ENCODE data around the gene TBX10.
A peak's percentile ranks its signal among the peaks of the same experiment; 100 is the strongest.
"Not testable (repeated sequence)": the region's sequence is repeated elsewhere in the genome, so short reads cannot be mapped to it uniquely, and the experiment has no call there.

The TBX10 gene

DNA sequence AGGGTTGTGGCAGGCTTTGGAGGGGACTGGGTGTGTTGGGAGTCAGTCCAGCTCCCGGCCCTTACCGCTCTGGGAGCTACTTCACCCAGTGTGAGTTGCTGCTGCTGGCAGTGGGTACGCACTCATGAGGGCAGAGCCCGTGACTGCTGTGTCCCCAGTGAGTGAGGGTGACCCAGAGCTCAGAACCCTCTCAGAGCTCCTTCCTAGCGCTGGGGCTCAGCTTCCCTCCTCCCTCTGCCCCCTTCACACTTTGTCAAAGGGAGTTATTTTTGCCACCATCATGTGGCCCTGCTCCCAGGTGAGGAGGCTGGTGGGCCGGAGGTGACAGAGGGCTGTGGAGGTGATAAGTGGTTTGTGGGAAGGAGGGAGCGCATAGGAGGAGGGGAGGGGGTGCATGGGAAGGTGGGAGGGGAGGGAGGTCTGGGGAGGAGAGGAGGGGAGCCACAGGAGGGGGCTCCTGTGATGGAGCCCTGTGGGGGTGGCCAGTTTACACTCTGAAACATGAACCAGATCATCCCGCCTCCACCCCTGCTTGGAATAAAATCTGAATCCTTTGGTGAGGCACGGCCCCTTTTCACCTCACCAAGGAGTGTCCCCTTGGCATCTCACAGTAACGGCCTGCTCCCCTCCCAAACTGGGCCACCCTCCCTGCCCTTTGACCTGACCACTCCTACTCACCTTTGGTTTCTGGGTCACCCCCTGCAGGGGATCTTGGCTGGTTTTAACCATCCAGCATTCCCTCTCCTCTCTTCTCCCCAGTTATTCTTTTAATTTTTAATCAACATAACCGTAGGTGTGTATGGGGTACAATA is 22.9 kb downstream of the TBX10 start:
- DNase-seq (ENCODE audit: low read depth, low spot score): no peak

DNA sequence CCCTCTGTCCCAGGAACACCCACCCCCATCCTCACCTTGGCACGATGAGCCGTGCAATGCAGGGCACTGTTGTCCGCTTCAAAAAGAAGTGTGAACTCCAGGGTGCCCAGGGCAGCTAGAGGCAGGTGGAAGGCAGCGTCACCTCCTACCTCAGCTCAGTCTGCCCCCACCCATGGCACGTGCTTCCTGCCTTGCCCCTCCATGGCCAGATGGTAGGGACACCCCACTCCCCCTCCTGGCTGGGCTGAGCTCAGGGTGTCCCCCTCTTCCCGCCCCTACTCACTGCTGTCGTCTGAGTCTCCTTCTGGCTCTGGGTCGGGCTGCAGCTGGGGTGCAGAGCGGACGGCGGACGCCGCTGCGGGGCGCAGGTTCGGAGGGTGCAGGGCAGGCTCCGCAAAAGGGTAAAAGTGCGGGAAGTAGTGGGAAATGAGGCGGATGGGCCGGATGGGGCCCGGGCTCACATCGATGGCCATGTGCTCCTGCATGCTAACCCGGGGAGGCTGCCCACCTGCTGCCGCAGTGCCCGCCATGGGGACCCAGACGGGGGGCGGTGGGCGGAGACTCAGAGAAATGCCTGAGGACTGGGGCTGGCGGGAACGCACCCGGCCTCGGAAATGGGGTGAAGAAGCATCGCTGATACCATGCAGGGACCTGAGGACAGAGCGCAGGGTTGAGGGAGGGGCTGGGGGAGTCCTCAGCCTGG is 23.7 kb downstream of the TBX10 start:
- no peak for DNase-seq (ENCODE audit: low read depth, low spot score)

DNA sequence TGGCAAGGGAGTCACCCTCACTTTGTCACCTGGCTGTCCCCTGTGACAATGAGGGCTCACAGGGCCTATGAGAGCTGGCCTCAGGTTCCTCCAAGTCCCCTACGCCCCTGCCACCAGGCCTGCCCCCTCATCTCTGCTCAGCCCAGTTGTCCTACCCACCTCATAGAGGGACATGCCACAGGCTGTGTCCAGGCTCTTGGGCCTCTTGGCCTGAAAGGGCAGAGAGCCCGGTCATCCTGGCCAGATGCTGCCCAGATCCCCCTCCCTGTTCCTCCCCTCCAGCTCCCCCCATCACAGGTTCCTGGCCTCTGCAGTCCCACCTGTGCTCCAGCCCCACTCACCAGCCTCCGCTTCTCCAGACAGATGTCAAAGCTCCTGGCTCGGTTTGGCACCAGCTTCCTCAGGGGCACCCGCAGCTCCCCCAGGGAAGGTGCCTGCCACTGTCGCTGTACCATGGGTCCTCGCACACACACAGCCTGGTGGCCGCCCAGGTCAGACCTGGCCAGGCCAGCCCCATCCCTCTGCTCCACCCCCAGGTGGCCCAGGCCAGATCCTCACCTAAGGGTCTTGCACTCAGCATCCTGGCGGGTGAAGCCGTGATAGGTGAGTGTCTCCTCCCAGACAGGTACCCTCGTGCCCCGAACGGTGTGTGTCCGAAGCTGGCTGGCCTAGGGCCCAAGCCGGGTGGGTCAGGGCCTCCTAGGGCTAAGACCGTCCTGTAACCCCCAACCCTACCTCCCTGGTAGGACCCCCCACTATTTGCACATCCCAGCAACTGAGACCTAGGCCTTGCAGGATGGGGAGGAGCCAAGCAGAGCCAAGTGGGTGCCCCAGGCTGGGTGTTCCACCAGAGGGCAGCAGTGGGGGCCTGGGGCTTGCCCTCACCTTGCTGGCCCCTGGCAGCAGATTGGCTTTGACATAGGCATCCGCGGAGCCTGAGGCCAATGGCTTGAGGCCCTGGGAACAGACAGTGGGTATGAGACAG is 24.5 kb downstream of the TBX10 start:
- DNase-seq (ENCODE audit: low read depth, low spot score): peak; percentile 35

DNA sequence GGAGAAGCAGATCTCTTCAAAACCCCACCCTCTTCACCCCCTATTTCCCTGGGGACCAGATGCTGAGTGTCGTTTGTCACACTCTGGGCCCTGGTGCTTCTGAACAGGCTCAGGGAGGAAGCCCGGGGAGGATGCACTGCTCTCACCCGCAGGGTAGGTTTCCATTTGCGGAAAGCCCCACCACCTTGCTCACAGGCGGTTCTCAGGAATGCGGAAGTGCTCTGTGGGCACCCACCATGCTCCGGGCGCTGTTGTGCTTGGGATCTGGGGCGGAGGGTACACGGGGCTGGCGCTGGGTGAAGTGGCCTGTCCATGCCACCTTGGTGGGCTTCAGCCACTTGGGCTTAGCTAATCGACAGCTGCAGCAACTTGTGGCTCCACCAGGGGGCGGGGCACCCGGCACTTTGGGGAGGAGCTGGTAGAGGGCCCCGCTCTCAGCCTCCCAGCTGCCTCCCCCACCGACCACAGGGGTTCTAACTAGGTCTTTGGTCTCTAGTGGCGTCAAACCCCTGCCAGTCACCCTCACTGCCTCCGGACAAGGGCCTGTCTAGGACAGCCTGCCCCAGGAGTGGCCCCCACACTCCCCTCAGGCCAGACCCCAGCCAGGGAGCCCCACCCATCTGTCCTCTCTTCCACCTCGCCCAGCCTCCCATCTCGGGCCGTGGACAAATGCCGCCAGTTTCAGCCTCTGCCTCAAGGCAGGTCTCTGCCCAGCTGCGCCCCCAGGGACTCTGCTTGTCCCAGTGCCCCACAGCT is 25.4 kb downstream of the TBX10 start:
- peak; percentile 20 for DNase-seq (ENCODE audit: low read depth, low spot score)

DNA sequence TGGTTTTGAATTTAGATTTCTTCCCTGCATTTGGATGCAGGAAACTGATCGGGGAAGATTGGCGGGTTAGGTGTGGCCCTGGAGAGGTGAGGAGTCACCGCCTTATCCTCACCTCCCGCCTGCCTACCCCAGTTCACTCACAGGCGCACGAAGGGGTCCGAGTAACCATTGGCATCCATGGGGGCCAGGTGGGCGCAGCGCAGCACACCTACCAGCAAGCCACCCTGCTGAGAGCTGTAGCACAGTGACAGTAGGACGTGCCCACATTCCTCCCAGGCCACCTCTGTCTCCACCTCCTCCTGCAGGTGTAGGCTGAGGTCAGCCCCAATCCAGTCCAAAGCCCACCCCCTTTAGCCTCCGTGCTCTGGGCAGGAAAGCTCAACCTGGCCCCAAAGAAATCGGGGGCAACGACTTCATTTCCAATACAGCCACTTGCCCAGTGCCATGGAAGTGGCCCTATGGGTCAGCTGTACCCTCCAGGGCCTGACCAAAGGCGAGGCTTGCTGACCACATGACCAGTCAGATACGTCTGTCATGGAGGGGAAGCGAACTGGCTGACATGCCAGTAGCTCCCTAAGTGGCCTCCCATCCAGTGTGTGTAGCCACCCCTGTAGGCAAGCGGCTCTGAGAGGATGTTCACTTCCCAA is 26.1 kb downstream of the TBX10 start:
- DNase-seq (ENCODE audit: low read depth, low spot score): no peak

DNA sequence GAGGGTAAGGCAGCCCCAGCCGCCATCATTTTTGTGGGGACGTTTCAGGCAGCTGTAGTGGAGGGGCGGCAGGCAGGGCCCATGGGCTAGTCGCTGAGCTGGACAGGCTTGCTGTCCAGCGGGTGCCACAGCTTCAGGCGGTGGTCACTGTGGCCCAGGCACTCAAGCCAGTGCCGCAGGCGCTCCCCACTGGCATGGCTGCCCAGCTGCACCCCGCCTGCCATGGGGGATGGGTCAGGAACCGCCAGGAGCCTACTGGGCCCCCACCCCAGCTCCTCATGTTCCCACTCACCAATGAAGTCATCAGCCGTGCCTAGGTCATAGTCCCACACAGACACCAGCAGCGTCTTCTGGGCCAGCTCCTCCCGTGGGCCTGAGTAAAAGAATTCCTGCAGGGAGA is 26.8 kb downstream of the TBX10 start:
- no peak for DNase-seq (ENCODE audit: low read depth, low spot score)

DNA sequence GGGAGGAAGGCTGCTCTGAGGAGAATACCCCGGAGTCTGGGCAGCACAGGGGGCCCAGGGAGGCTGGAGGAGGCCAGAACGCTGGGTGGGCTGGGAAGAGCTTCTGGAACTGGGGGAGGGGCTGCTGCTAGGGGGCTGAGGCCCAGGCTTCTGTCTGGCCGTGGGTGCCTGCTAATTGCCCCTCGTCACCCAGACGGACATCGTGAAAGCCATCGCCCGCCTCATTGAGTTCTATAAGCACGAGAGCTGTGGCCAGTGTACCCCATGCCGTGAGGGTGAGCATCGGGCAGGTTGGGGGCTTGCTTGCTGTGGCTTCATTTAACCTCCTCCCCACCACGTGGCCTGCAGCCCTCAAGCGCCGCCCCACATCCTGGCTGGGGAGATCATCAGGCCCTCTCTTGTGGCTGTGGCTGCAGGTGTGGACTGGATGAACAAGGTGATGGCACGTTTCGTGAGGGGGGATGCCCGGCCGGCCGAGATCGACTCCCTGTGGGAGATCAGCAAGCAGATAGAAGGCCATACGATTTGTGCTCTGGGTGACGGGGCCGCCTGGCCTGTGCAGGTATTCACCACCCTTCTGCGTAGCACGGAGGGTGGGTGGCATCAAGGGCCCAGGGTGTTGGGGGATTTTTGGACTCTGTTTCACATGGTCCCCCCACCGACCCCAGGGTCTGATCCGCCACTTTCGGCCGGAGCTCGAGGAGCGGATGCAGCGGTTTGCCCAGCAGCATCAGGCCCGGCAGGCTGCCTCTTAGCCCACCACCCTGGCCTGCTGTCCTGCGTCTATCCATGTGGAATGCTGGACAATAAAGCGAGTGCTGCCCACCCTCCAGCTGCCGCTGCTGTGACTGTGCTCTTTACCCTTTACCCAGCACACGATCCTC is 27.6 kb downstream of the TBX10 start:
- DNase-seq (ENCODE audit: low read depth, low spot score): no peak

DNA sequence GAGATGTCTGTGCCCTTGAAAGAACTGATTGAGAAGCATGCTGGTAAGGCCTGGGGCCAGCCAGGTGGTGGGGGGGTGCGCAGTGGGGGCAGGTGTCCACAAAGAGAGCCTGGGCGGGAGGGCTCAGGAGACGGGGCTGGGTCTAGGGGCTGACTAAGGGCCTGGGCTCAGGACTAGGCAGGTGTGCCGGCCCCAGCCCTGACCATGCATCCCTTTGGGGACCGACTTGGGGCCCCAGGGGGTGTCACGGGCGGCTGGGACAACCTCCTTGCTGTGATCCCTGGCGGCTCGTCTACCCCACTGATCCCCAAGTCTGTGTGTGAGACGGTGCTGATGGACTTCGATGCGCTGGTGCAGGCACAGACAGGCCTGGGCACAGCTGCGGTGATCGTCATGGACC is 28.4 kb downstream of the TBX10 start:
- no peak for DNase-seq (ENCODE audit: low read depth, low spot score)

DNA sequence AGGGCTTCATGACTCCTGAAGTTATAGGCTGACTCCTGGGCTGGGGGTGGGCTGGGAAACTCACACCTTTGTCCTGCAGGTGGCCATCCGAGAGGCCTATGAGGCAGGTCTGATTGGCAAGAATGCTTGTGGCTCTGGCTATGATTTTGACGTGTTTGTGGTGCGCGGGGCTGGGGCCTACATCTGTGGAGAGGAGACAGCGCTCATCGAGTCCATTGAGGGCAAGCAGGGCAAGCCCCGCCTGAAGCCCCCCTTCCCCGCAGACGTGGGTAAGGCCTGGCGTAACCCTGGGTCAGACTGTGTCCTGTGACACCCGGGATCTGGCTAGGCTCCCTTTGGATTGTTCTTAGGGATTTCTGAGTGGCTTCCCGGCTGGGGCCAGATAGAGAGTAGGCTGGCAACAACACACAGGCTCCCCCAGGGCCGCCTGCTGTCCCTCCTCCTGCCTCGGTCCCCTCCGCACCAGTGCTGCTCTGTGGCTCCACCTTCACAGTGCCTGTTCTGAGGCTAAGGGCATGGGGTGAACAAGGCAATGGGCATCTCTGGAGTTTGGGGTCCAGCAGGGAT is 29.2 kb downstream of the TBX10 start:
- no peak for DNase-seq (ENCODE audit: low read depth, low spot score)

DNA sequence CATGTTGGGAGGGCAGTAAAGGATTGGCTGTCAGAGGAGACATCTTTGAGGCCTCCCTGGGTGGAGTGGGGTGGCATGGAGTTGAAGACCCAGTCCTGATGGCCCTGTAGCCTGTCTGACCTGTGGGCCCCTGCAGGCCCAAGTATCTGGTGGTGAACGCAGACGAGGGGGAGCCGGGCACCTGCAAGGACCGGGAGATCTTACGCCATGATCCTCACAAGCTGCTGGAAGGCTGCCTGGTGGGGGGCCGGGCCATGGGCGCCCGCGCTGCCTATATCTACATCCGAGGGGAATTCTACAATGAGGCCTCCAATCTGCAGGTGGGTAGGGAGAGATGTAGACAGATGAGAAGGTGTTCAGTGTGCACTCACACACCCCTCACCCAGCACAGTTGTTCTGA is 30.2 kb downstream of the TBX10 start:
- no peak for DNase-seq (ENCODE audit: low read depth, low spot score)

DNA sequence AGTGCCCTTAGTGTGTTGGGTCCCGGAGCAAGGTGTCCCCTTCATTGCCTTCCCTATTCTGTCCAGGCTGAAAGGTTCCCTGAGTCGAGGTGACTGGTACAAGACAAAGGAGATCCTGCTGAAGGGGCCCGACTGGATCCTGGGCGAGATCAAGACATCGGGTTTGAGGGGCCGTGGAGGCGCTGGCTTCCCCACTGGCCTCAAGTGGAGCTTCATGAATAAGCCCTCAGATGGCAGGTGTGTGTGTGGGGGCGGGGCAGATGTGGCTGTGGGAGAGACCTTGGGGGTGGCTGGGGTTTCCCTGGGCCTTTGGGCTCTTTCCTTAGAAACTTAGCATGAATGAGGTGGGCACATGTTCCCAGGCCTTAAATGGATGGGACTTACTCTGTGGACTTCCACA is 31.1 kb downstream of the TBX10 start:
- DNase-seq (ENCODE audit: low read depth, low spot score): no peak

DNA sequence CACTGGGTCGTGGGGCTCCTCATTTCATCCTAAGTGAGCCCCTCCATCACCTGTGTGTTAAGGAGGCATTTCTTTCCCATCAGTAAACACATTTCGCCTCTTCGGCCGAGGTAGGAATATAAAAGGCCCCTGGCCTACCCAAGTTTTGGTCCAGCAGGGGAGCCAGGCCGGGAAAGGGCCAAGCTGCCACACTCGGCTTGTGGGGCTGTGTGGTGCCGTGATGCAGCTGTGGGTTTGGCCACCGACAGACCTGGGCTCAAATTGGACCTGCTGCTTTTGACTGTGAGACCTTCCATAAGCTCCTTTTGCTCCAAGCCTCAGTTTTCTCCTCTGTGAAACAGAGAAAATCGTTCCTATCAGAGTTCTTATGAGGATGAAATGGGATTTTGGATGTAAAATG is 32.1 kb downstream of the TBX10 start:
- no peak for DNase-seq (ENCODE audit: low read depth, low spot score)

DNA sequence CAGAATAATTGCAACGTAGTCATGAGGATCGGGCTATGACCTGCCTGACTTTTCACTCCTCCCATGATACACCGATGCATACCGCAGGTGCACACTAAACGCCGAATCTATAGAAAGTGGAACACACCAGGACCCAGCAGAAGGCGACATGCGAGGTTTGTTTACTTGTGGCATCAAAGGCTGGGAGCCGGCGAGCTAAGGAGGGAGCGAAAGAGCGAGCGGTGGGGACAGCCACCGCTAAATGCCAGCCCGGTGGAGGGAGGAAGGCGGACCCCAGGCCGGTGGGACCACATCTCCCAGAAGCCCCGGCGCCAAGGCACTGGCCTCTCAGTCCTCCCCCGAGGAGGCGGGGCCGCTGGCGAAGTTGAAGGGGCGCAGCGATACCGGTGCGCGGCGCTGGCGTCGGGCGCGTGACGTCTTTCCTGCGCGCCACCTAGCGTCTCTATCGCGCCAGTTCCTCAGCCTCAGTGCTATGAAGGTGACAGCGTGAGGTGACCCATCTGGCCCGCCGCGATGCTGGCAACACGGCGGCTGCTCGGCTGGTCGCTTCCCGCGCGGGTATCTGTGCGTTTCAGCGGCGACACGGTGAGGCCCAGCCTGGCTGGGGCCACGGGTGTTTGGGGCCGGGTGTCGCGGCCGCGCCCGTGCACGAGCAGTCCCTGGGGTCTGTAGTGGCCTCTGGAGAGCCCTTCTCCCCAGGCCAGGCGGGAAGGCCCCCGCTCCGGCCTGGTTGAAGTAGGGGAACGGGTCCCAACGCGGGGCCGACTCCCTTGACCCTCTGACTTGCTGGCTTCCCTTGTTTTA is 32.9 kb downstream of the TBX10 start, which contains the start of gene NDUFV1:
NDUFV1 (plus strand) TSS at position 445 of the 804 bp plus-strand sequence; CDS start at position 514, 69 bp downstream.
- DNase-seq (ENCODE audit: low read depth, low spot score): no peak

DNA sequence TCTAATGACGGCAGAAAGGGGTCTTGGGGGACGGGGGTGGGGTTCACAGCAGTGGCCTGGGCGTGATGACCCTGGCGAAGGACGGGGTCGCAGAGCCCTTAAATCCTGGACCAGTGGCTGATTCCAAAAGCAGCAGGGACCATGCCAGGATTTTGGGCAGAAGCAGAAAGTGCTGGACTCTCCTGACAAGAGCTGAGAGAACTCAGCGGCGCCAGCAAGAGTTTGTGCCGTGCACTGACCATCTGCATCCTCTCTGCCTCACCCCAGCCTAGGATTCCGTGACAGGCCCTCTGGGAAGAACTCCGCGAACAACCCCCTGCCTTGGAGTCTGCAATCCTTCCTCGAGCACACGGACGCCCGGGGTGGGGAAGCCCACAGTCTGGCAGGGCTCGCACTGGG is 33.5 kb downstream of the TBX10 start:
- DNase-seq (ENCODE audit: low read depth, low spot score): no peak

DNA sequence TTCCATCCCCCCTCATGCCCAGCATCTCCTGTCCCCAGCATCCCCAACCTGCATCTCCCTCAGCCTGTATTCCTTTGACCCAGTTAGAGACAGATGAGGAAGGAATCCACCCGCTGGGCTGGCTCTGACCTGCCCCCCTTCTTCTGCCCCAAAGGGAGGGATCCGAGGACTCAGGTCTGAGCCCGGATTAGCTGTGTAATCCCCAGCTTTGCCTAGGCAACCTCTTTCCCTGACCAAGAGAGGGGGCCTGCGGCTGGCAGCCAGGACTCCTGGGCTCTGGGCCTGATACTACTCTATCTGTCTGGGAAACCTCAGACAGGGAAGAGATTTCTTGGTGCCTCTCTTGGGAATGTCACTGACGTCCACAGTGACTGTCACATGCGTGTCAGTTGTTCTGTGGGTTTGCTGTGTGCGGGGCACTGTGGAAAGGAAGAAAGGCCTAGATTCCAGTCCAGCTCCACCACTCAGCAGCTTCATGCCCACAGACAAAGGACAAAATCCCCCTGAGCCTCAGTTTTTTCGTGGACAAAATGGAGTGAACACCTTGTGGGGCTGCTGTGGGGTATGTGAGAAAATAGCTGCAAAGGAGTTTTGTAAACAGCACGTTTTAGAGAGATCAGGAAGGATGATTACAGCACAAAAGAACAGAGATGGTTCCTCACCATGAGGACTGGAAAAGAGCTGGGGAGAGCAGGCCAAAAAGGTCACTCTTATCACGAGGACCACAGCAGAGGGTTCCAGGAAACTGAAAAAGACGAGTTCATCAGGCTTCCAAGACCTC is 34.1 kb downstream of the TBX10 start:
- no peak for DNase-seq (ENCODE audit: low read depth, low spot score)

DNA sequence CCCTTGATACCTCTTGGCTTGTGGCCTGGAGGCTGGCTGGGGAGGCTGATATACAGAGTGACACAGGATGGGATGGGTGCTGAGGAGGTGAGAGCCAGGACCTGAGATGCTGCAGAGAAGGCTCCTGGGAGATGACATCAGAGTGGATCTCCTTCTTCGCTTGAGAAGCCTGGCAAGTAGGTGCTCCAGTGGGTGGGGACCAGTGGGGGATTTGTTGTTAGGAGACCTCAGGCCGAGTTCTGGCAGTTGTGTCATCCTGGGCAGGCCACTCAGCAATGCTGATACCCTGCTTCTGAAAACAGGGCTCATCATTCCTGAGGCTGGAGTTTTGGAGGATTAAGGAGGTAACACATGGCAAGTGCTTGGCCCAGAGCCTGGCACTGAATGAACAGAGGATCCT is 34.7 kb downstream of the TBX10 start:
- no peak for DNase-seq (ENCODE audit: low read depth, low spot score)

DNA sequence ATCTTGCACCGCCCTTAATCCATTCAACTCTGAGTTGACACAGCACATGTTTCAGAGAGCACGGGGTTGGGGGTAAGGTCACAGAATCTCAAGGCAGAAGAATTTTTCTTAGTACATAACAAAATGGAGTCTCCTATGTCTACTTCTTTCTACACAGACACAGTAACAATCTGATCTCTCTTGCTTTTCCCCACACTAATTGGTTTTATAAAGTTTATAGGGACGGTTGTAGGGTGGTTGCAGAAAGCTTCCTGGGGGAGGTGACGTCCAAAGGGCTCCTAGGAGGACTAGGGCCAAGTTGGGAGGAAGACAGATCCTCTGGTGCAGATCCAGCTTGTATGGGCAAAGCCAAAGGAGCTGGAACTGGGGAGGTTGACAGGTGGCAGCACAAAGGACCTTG is 35.4 kb downstream of the TBX10 start:
- not testable (repeated sequence) for DNase-seq (ENCODE audit: low read depth, low spot score)

DNA sequence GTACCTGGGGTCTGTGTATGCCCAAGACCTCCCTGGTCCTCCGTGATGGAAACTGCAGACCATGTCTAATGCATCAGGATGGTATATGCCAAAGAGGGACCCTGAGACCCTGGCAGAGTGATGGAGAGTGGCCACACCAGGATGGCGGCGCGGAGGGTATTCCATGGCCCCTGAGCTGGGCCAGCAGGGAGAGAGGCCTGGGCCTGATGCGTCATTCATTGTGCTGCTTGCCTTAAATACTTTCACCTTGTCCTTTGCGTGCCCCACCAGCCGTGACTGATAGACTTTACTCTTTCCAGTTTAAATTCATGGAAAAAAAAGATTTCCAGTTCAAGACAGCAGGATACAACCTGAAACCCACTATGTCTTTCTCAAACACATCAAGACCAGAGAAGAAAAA is 38.5 kb downstream of the TBX10 start:
- DNase-seq (ENCODE audit: low read depth, low spot score): no peak
